ENCODE data around the gene HOMEZ. TPM values are rescaled to one million over a fixed set of nuclear protein-coding genes. Genes with fewer than 3 reads are reported as not detected.

Gene HOMEZ
- total RNA-seq, 1 donor from 2014 or later: 21.7 TPM

GRCh38 chr14:23252420-23253333 lies 33.3 kb downstream of the HOMEZ start:
- TF ChIP-seq CTCF (IDR thresholded peaks at IDR 0.05; ENCODE audit: unreplicated experiment): no peak
- Mint-ChIP-seq H3K4me1 (ENCODE audit: unreplicated experiment) (no peaks in the 10 kb centered on the region), H3K4me3 (ENCODE audit: unreplicated experiment) (no peak overlapping the region), H3K27ac (ENCODE audit: unreplicated experiment) (no peak overlapping the region), H3K9me3 (ENCODE audit: unreplicated experiment) (no peaks in the 10 kb centered on the region), H3K27me3 (ENCODE audit: unreplicated experiment) (no peaks in the 10 kb centered on the region), H3K36me3 (ENCODE audit: low read depth, unreplicated experiment) (no peaks in the 10 kb centered on the region)
- DNase-seq (ENCODE audit: low spot score): no peak

GRCh38 chr14:23252006-23252405 lies 33.9 kb downstream of the HOMEZ start:
- DNase-seq (ENCODE audit: low spot score): no peak
- no peaks in the 10 kb centered on the region for H3K4me1 Mint-ChIP-seq (ENCODE audit: unreplicated experiment)
- H3K36me3 Mint-ChIP-seq (ENCODE audit: low read depth, unreplicated experiment): no peaks in the 10 kb centered on the region
- H3K9me3 Mint-ChIP-seq (ENCODE audit: unreplicated experiment): no peaks in the 10 kb centered on the region
- H3K27me3 Mint-ChIP-seq (ENCODE audit: unreplicated experiment): no peaks in the 10 kb centered on the region
- H3K4me3 Mint-ChIP-seq (ENCODE audit: unreplicated experiment): no peak overlapping the region
- no peak overlapping the region for H3K27ac Mint-ChIP-seq (ENCODE audit: unreplicated experiment)
- TF ChIP-seq CTCF (IDR thresholded peaks at IDR 0.05; ENCODE audit: unreplicated experiment): no peak

GRCh38 chr14:23249824-23250223 lies 36.1 kb downstream of the HOMEZ start:
- no peaks in the 10 kb centered on the region for H3K9me3 Mint-ChIP-seq (ENCODE audit: unreplicated experiment)
- no peak overlapping the region for H3K27ac Mint-ChIP-seq (ENCODE audit: unreplicated experiment)
- H3K4me3 Mint-ChIP-seq (ENCODE audit: unreplicated experiment): no peak overlapping the region
- H3K27me3 Mint-ChIP-seq (ENCODE audit: unreplicated experiment): no peaks in the 10 kb centered on the region
- no peaks in the 10 kb centered on the region for H3K36me3 Mint-ChIP-seq (ENCODE audit: low read depth, unreplicated experiment)
- H3K4me1 Mint-ChIP-seq (ENCODE audit: unreplicated experiment): no peaks in the 10 kb centered on the region
- no peak for TF ChIP-seq CTCF (IDR thresholded peaks at IDR 0.05; ENCODE audit: unreplicated experiment)
- no peak for DNase-seq (ENCODE audit: low spot score)

- Mint-ChIP-seq H3K4me3 (ENCODE audit: unreplicated experiment) (no peak overlapping the region), H3K36me3 (ENCODE audit: low read depth, unreplicated experiment) (no peaks in the 10 kb centered on the region), H3K27ac (ENCODE audit: unreplicated experiment) (no peak overlapping the region), H3K4me1 (ENCODE audit: unreplicated experiment) (no peaks in the 10 kb centered on the region), H3K27me3 (ENCODE audit: unreplicated experiment) (no peaks in the 10 kb centered on the region), H3K9me3 (ENCODE audit: unreplicated experiment) (no peaks in the 10 kb centered on the region)
- DNase-seq (ENCODE audit: low spot score): no peak
- no peak for TF ChIP-seq CTCF (IDR thresholded peaks at IDR 0.05; ENCODE audit: unreplicated experiment)
Observed at GRCh38 chr14:23248601-23249000, 37.3 kb downstream of the HOMEZ start.

- Mint-ChIP-seq H3K4me1 (ENCODE audit: unreplicated experiment) (no peaks in the 10 kb centered on the region), H3K4me3 (ENCODE audit: unreplicated experiment) (no peak overlapping the region), H3K9me3 (ENCODE audit: unreplicated experiment) (no peaks in the 10 kb centered on the region), H3K27me3 (ENCODE audit: unreplicated experiment) (no peaks in the 10 kb centered on the region), H3K36me3 (ENCODE audit: low read depth, unreplicated experiment) (no peaks in the 10 kb centered on the region), H3K27ac (ENCODE audit: unreplicated experiment) (no peak overlapping the region)
- TF ChIP-seq CTCF (IDR thresholded peaks at IDR 0.05; ENCODE audit: unreplicated experiment): no peak
- no peak for DNase-seq (ENCODE audit: low spot score)
Observed at GRCh38 chr14:23245282-23245681, 40.6 kb downstream of the HOMEZ start.

Data from endothelial cell (in vitro differentiated cells).